ENCODE measurements around the gene RSL24D1.

Gene RSL24D1

DNA sequence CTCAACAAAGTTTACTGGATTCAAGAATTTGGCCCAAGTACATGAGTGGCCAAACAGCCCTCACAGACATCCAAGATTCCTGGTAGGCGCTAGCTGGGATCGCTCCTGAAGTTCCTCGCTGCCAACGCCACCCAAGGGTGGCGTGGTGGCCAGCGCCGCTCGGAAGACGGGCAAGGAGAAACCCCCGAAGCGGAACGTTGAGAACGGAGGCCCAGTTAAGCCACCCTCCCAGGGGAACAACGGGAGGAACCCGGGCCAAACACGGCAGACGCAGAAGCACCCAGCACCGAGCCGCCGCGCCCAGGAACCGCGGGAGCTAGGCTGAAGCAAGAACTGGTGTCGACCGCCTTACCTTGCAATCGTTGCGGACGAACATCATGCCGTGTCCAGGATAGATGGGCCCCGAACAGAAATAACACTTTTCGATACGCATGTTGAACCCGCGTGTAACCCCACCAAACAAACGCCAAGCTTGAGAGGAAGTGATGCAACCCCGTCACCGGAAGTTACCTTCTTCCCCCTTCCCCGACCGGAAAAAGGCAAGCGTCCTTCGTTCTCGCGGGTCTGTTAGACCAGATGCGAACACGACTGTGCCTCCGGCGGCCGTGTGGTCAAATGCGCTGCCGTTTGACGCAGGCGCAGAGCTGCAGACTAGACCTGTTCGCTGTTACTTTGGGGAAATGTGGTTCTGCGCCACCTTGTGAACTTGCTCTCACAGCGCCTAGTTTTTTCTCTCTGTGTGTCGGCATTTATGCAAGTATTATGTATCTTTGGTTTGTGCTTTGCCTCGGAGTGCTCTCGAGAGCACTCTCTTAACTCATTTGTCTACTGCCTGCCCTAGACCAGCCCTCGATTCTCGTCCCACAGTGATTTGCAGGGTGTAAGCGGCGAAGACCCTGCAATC lies at the start of gene RSL24D1:
RSL24D1 (minus strand) TSS at position 484 of the 904 bp plus-strand sequence; CDS start at position 433, 51 bp downstream.
- peak; percentile 98 for DNase-seq

GRCh38 chr15:55245059-55245458 lies 48.3 kb upstream of the RSL24D1 start:
- DNase-seq: no peak

DNA sequence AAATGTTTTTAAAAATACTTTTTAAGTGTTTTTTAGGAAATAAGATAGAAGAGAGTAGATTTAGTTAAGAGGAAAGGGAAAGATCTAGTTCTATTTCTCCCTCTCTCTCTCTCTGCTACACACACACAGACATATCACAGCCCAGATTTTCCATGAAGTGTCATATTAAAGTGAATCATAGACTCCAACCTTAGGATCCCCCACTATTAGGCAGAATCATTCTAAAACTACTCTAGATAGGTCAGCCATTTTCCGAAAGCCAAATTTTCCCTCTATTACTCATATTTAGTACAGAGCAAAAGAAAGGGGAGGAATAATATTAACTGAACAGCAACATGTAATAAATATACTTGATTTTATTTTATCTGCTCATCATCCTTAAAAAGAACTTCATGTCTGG lies 45.1 kb upstream of the RSL24D1 start:
- DNase-seq: no peak

GRCh38 chr15:55241186-55241585 lies 44.4 kb upstream of the RSL24D1 start:
- DNase-seq: no peak

GRCh38 chr15:55240125-55240760 lies 43.5 kb upstream of the RSL24D1 start:
- no peak for DNase-seq

DNA sequence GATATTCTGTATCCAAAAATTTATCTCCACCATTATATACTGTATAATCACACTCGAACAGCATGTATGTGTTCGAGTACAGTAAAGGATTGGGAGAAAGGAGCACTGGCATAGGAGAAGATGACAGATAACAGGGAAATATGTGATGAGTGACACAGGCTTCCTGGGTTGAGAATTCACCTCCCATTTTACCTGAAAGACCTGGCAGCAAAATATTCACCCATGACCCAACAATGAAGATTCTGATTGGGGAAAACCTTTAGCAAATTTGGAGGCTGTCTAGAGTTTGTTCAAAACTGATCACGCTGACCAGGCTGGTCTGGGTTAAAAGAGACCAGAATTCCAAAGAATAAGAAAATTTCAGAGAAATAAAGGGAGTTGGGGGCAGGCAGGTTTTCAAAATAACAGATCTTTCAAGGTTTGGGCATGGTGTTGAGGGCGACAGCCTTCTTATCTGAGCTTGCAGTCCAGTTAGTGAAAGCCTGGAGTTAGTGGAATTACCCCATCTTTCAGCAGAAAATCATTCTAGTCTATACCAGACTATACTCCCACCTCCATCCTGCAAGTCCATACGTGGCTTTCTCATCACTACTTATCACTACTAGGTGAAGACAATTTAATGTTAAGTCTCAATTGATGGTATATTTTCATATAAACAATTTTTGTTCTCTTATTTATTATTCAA lies 42.8 kb upstream of the RSL24D1 start:
- DNase-seq: no peak

GRCh38 chr15:55238877-55239276 lies 42.1 kb upstream of the RSL24D1 start:
- no peak for DNase-seq

DNA sequence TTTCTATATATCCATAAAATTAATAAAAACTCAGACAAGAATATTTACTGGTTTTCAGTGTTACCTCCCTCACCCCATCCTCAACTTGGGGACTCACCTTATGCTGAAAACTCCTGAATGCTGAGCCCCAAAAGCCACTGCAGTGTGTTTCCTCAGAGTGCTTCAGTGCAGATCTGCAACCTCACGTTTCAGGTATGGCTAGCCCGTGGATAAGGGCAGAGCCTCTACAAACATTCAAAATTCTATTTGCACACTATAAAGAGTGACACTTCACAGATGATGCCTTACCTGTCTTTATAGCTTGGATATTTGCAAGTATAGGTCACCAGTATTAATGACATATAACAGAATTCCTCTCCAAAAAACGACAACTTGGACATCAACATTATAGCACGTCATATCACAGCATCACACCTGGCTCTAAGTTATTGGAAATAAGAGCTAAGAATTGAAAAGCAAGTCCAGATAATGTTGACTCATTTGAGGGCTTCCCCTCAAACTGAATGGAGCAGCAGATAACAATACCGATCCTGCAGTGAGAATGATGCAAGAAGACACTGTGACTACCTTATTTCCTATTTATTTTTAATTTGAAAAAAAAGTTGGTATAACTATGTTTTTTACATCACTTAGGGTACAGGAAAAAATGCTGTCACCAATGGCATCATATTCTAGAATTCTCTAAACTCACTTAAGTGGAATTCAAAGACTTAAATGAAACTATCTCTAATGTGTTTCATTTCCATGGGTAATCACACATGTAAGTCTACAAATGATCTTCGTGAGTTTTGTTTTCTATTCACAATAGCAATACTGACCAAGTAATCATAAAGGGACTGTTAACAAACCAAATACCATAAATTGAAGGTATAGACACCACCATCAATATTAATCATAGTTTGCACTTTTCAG lies 40.7 kb upstream of the RSL24D1 start:
- DNase-seq: no peak

- no peak for DNase-seq
Observed at GRCh38 chr15:55235546-55236036, 38.9 kb upstream of the RSL24D1 start.

- no peak for DNase-seq
Observed at GRCh38 chr15:55234800-55235104, 38.0 kb upstream of the RSL24D1 start.

DNA sequence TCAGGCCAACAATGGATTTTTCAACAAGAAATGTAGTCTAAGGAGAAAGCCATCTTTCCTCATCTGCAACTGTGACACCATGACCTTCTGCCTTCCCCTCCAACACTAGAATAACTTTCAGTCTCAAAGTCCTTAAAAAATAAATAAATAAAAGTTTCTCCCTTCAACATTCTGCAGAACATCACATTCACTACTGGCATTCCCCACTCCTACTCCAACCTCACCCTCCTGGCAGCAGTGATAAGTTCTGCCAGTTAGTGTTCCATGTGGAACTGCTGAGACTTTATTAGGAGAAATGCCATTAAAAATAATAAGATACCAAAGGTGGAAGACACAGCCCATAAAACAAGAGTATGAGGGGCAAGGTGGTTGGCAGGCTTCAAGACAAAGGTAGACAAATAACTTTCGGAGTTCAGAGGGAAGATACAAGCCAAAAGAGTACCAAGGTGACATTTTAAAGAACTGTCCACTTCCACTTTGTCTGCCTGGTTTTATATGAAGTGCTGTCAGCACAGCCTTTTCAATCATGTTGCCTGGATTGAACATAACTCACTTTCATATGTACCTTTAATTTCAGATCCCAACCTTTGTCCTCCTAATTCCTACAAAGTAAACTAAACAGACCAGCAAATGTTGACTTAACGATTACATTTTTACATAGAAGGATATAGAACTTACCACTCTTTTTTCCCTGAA lies 37.5 kb upstream of the RSL24D1 start:
- no peak for DNase-seq

GRCh38 chr15:55231455-55231854 lies 34.7 kb upstream of the RSL24D1 start:
- no peak for DNase-seq

GRCh38 chr15:55230953-55231352 lies 34.2 kb upstream of the RSL24D1 start:
- DNase-seq: no peak

DNA sequence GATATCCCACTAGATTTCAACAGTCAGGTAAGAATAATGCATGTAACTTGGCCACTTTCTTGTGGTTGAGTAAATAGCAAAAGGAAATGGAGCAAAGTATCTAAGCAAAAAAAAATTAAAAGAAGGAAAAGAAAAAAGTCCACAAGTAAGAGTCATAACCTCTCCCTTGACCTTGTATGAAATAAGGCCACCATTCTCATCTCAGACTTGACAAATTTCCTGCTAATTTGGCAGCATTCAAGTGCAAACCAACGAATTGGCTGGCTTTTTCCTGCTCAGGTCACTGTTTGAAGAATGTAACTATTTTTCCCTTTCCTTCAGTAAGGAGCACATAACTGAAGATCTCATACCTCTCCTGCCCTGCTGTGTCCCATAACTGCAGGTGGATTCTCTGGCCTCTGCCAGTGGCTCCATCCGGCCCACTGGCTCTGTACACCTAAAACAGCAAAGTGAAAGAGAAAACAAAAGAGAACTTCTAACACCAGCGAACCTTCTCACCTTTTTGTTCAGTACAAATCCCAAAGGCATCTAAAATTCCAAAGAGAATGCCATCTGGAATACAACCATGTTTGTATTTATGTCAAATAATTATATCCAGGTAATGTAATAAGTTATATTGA lies 33.4 kb upstream of the RSL24D1 start:
- no peak for DNase-seq

DNA sequence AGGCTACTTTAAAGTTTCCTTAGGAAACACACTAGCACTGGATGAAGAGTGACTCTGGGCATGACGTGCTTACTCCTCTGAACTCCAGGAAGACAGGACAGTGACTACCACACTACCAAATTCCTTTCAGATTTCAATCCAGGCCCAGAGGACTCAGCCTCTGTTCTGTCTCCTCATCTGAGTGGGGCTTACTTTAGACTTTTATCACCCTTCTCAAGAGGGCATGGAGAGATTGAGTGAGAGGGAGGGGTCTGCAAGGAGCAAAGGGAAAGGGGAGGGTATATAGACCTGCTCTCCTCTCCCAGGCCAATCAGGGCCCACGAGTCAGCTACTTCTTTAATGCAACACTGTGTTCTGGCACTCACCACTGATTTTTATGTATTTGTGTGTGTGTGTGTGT lies 29.4 kb upstream of the RSL24D1 start:
- DNase-seq: no peak

- DNase-seq: no peak
Observed at GRCh38 chr15:55224892-55225291, 28.2 kb upstream of the RSL24D1 start.

DNA sequence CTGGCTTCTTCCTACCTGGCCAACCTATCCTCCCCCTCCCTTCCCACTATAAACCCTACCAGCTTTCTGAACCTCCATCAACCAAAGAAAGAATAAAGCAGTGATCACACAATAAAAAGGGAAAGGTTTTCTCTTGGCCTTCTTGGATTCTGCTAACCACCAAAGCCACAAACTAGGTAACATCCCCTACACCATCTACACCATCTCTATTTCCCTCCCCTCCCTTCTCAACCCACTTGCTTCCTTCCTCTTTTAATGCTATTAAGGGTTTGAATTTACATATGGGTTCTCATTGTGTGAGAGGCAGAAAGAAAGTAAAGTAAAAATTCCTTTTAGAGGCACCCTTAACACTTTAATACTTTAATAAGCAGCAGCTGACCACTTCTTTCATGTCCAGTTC lies 25.8 kb upstream of the RSL24D1 start:
- no peak for DNase-seq

DNA sequence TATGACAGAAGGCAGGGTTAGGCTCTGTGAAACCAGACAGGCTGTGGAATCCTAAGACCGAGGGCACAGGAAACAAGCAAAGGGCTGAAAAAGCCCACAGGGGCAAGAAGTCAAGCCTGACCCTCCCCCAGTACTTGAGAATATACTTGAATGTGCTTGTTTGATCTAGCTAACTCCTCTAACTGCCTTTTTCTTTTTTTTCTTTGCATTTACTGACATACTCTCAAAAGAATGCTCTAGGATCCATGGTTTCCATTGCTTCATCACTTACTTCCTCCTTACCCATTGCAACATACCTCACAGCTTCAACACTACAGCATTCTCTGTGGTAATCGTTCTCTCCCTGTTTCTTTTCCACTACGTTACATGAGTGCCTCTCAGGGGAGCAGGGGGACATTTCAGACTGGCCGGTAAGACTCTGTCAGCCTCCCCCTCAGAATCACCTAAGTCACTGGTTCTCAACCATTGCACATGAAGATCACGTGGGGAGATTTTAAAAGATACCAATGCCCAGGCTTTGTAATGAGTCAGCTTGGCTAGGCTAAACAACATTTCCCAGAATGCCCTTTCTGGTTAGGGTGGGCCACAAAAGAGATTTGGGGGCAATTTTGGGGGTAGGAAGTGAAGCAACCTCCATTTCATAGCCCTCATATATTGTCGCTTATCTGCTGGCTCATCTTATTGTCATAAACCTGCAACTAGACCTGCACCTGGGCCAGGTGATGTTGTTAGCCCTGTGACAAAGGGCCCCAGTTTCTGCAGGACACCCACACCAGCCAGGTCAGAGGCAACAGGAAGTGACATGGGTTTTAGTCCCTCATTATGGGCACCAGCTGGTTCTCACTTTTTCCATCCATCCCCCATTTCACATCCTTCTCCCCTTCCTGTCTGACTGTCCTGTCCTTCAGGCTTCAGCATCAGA lies 24.6 kb upstream of the RSL24D1 start:
- peak; percentile 20 for DNase-seq

- no peak for DNase-seq
Observed at GRCh38 chr15:55220606-55221005, 23.9 kb upstream of the RSL24D1 start.

- no peak for DNase-seq
Observed at GRCh38 chr15:55218056-55218455, 21.3 kb upstream of the RSL24D1 start.

All from CD4-positive, alpha-beta T cell treated with Interferon gamma for 1 hour (primary cell).